Measurements from ENCODE around the gene PPP1R13B.

DNA sequence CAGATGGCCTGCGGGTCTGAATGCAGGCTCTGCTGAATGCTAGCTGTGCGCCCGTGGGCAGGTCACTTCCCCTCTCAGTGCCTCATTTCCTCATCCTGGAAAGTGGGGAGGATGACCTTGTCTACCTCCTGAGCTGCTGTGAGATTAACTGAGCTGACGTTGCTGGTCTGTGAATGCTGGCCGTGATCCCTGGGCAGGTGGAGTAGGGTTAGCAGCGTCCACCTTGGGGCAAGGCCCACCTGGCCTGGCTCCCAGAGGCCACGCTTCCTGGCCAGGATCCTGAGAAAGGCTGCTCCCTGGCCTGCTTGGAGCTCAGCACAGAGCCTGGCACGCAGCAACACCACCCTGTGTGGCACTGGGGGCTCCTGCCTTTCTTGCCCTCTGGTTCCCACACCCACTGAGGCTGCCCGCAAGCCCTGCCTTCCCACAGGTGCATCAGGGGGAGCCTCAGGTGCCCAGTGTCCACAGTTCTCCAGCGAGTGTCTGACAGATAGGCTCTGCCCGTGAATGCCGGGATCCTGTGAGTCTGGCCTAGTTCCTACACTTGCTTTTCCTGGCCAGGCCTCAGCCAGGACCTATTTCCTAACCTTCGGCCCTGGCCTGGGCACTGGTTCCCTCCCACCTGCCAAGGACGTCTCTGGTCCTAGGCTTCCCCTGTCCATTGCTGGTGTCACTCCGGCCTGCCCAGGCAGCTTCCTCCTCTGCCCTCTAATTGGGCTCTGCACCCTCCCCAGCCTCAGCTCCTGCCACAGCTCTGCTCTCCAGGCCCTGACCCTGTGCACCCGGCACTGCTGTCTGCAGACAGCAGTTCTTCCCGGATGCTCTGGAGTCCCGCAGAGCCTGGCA lies 43.7 kb upstream of the PPP1R13B start:
- TF ChIP-seq, protein P1, sequence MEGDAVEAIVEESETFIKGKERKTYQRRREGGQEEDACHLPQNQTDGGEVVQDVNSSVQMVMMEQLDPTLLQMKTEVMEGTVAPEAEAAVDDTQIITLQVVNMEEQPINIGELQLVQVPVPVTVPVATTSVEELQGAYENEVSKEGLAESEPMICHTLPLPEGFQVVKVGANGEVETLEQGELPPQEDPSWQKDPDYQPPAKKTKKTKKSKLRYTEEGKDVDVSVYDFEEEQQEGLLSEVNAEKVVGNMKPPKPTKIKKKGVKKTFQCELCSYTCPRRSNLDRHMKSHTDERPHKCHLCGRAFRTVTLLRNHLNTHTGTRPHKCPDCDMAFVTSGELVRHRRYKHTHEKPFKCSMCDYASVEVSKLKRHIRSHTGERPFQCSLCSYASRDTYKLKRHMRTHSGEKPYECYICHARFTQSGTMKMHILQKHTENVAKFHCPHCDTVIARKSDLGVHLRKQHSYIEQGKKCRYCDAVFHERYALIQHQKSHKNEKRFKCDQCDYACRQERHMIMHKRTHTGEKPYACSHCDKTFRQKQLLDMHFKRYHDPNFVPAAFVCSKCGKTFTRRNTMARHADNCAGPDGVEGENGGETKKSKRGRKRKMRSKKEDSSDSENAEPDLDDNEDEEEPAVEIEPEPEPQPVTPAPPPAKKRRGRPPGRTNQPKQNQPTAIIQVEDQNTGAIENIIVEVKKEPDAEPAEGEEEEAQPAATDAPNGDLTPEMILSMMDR (conservative IDR thresholded peaks at IDR 0.05), result no peak
- no peak for TF ChIP-seq EZH2 (IDR thresholded peaks at IDR 0.05; ENCODE audit: low read depth)

Data from PC-9 (cell line).